ENCODE measurements around the gene ADGRF5. TPM values are rescaled to one million over a fixed set of nuclear protein-coding genes. Genes with fewer than 3 reads are reported as not detected.

The ADGRF5 gene
- total and polyA plus RNA-seq, 10 of the 15 experiments (the other 5 are each of a cell fraction or from before 2014, with no cell fraction given): 0.01 to 0.13 TPM; not detected in 8

- ChIA-PET RAD21 (ENCODE audit: unreplicated experiment) (no interaction called here), POLR2A (no interaction called here), CTCF (no interaction called here), SMC1A (ENCODE audit: uncharacterized antibody, unreplicated experiment) (interaction anchor here (1.5 kb wide), 1 partner anchor 15 kb away, joined by 3 read pairs; no protein-coding TSS in a partner anchor)
- DNase-seq (ENCODE audit: low read depth, low spot score): no peak
- Histone ChIP-seq H3K27ac (ENCODE audit: control insufficient read depth, insufficient read depth) (no peak overlapping the region), H3K4me1 (ENCODE audit: control insufficient read depth, insufficient read depth, low read length) (no peaks in the 10 kb centered on the region), H3K4me2 (ENCODE audit: control insufficient read depth, insufficient read depth) (no peak overlapping the region), H4K20me1 (ENCODE audit: control insufficient read depth, insufficient read depth) (no peaks in the 10 kb centered on the region), H3K36me3 (ENCODE audit: control insufficient read depth in 2 of 2, insufficient read depth in 2 of 2, low read length in 1 of 2) (no peaks in the 10 kb centered on the region), H3K9me3 (replicated peaks; ENCODE audit: control insufficient read depth, insufficient read depth, low read length) (no peaks in the 10 kb centered on the region), H3K9ac (ENCODE audit: control insufficient read depth, insufficient read depth, low read length) (no peak overlapping the region), H3K79me2 (ENCODE audit: control insufficient read depth, insufficient read depth, low read length) (no peaks in the 10 kb centered on the region), H3K4me3 (no peak overlapping the region), H3K27me3 (replicated peaks in 1 of 2; ENCODE audit: control insufficient read depth in 2 of 2, insufficient read depth in 2 of 2, low read length in 1 of 2) (no peaks in the 10 kb centered on the region), H2AFZ (ENCODE audit: control insufficient read depth, low read depth, low read length) (no peak overlapping the region)
- TF ChIP-seq STAT3 (IDR thresholded peaks at IDR 0.05; ENCODE audit: low read depth, low read length): no peak
- no peak for TF ChIP-seq BMI1 (IDR thresholded peaks at IDR 0.05; ENCODE audit: borderline replicate concordance)
- TF ChIP-seq ZZZ3 (IDR thresholded peaks at IDR 0.05; ENCODE audit: control insufficient read depth, insufficient read length, low read depth): no peak
- no peak for TF ChIP-seq RCOR1 (conservative IDR thresholded peaks at IDR 0.05; ENCODE audit: low read depth, low read length)
- TF ChIP-seq, protein P1, sequence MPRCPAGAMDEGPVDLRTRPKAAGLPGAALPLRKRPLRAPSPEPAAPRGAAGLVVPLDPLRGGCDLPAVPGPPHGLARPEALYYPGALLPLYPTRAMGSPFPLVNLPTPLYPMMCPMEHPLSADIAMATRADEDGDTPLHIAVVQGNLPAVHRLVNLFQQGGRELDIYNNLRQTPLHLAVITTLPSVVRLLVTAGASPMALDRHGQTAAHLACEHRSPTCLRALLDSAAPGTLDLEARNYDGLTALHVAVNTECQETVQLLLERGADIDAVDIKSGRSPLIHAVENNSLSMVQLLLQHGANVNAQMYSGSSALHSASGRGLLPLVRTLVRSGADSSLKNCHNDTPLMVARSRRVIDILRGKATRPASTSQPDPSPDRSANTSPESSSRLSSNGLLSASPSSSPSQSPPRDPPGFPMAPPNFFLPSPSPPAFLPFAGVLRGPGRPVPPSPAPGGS (IDR thresholded peaks at IDR 0.05; ENCODE audit: borderline replicate concordance, insufficient read depth, low read depth, low read length, poor library complexity, severe bottlenecking): no peak
- no peak for TF ChIP-seq SP1 (IDR thresholded peaks at IDR 0.05; ENCODE audit: low read depth, low read length)
- TF ChIP-seq HDAC6 (IDR thresholded peaks at IDR 0.05; ENCODE audit: unreplicated experiment): no peak
- no peak for TF ChIP-seq ASH2L (IDR thresholded peaks at IDR 0.05; ENCODE audit: borderline replicate concordance, low read depth)
- no peak for TF ChIP-seq EZH2 (IDR thresholded peaks at IDR 0.05; ENCODE audit: borderline replicate concordance, control insufficient read depth, low read depth, low read length)
- TF ChIP-seq ZNF384 (IDR thresholded peaks at IDR 0.05; ENCODE audit: borderline replicate concordance, low read depth, low read length): no peak
- no peak for TF ChIP-seq MXI1 (IDR thresholded peaks at IDR 0.05; ENCODE audit: low read depth, low read length)
- no peak for TF ChIP-seq ATF7 (IDR thresholded peaks at IDR 0.05; ENCODE audit: low read depth)
- no peak for TF ChIP-seq EED (IDR thresholded peaks at IDR 0.05; ENCODE audit: low read depth)
- TF ChIP-seq, protein P2, sequence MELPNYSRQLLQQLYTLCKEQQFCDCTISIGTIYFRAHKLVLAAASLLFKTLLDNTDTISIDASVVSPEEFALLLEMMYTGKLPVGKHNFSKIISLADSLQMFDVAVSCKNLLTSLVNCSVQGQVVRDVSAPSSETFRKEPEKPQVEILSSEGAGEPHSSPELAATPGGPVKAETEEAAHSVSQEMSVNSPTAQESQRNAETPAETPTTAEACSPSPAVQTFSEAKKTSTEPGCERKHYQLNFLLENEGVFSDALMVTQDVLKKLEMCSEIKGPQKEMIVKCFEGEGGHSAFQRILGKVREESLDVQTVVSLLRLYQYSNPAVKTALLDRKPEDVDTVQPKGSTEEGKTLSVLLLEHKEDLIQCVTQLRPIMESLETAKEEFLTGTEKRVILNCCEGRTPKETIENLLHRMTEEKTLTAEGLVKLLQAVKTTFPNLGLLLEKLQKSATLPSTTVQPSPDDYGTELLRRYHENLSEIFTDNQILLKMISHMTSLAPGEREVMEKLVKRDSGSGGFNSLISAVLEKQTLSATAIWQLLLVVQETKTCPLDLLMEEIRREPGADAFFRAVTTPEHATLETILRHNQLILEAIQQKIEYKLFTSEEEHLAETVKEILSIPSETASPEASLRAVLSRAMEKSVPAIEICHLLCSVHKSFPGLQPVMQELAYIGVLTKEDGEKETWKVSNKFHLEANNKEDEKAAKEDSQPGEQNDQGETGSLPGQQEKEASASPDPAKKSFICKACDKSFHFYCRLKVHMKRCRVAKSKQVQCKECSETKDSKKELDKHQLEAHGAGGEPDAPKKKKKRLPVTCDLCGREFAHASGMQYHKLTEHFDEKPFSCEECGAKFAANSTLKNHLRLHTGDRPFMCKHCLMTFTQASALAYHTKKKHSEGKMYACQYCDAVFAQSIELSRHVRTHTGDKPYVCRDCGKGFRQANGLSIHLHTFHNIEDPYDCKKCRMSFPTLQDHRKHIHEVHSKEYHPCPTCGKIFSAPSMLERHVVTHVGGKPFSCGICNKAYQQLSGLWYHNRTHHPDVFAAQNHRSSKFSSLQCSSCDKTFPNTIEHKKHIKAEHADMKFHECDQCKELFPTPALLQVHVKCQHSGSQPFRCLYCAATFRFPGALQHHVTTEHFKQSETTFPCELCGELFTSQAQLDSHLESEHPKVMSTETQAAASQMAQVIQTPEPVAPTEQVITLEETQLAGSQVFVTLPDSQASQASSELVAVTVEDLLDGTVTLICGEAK (IDR thresholded peaks at IDR 0.05; ENCODE audit: borderline replicate concordance): no peak
- TF ChIP-seq NBN (IDR thresholded peaks at IDR 0.05): no peak
- no peak for TF ChIP-seq MEF2B (IDR thresholded peaks at IDR 0.05; ENCODE audit: partially characterized antibody, poor library complexity, severe bottlenecking)
- TF ChIP-seq JUND (IDR thresholded peaks at IDR 0.05; ENCODE audit: low read depth, low read length): no peak
- TF ChIP-seq EGR1 (IDR thresholded peaks at IDR 0.05; ENCODE audit: borderline replicate concordance in 1 of 2, low read depth in 2 of 2, low read length in 2 of 2): no peak
- TF ChIP-seq CREB1 (IDR thresholded peaks at IDR 0.05; ENCODE audit: low read depth): no peak
- TF ChIP-seq CREM (IDR thresholded peaks at IDR 0.05; ENCODE audit: low read depth): no peak
- FAIRE-seq: no peak
- no TSS peak for BruUV-seq (replicated peaks)
- intact Hi-C loops (cut with micrococcal nuclease; ENCODE audit: unreplicated experiment) (no loop called here), in situ Hi-C loops (cut with MboI) (no loop called here)
- no peak for ATAC-seq
These were observed 41.3 kb upstream of the ADGRF5 start for GRCh38 chr6:46963039-46963438.

Measured in GM12878 (cell line).